Forelimb muscle (tissue), 1 donor: Measurements from ENCODE around the gene XCR1. TPM values are rescaled to one million over a fixed set of nuclear protein-coding genes. Genes with fewer than 3 reads are reported as not detected.

Experiments
- polyA plus RNA-seq: library from polyadenylated mRNA; unstranded; fragments of 120-200 nt; gene quantifications from one replicate; pipeline ENCODE4 v1.2.1, GENCODE V29; 2013; ENCODE audit not compliant: insufficient read length

Gene XCR1
- polyA plus RNA-seq, 1 donor, result 0.27 TPM

Other genes with a start within 250 kb of the XCR1 start
- gene SLC6A20, start 230.9 kb downstream of the XCR1 start, polyA plus RNA-seq, result 0.28 TPM
- 15.2 TPM for gene LZTFL1, start 185.4 kb downstream of the XCR1 start, polyA plus RNA-seq
- not detected for gene CCR9, start 140.9 kb downstream of the XCR1 start, polyA plus RNA-seq
- 0.28 TPM for gene CXCR6, start 84.0 kb downstream of the XCR1 start, polyA plus RNA-seq
- 33.7 TPM for gene FYCO1, start 31.7 kb downstream of the XCR1 start, polyA plus RNA-seq
- 2.4 TPM for gene CCR1, start 180.8 kb upstream of the XCR1 start, polyA plus RNA-seq
- gene CCR3, start 215.0 kb upstream of the XCR1 start, polyA plus RNA-seq, result 0.15 TPM